ENCODE measurements around the gene MAPK6. TPM values are rescaled to one million over a fixed set of nuclear protein-coding genes. Genes with fewer than 3 reads are reported as not detected.

MAPK6 gene
- polyA plus RNA-seq, 4 donors: 34.9 to 45.3 (median 41.3) TPM

Other genes with a start within 250 kb of the MAPK6 start
- gene TMOD3, start 189.6 kb upstream of the MAPK6 start, polyA plus RNA-seq (ENCODE audit: insufficient read length in 4 of 4): 10 to 100 TPM; 47.3 to 60.5 (median 54.0) TPM
- 10 to 100 TPM; 29.8 to 36.6 (median 35.3) TPM for gene LEO1, start 47.4 kb upstream of the MAPK6 start, polyA plus RNA-seq (ENCODE audit: insufficient read length in 4 of 4)
- gene BCL2L10, start 93.6 kb downstream of the MAPK6 start, polyA plus RNA-seq (ENCODE audit: insufficient read length in 4 of 4): 1 to 10 TPM in 3 of 4 donors, under 1 TPM in 1; 0.86 to 1.4 (median 1.2) TPM
- 10 to 100 TPM; 14.5 to 18.2 (median 16.7) TPM for gene GNB5, start 172.2 kb downstream of the MAPK6 start, polyA plus RNA-seq (ENCODE audit: insufficient read length in 4 of 4)

Measured in right renal pelvis (tissue), 4 donors.